HTR-8/SVneo (cell line): ENCODE results near the gene CMYA5.

Experiments used
- DNase-seq: peaks from one replicate; pipeline ENCODE4 v3.0.0; 2011; ENCODE audit warnings: low spot score, mixed read lengths; ENCODE audit not compliant: insufficient read length
- FAIRE-seq: peaks from 2 replicates; lab custom pipeline; 2011; peaks lifted over from hg19 to GRCh38; lab: Jason Lieb, UNC

CMYA5 gene

GRCh38 chr5:79827159-79827629 lies 137.6 kb downstream of the CMYA5 start:
- no peak for FAIRE-seq
- no peak for DNase-seq

- no peak for FAIRE-seq
- no peak for DNase-seq
Observed at GRCh38 chr5:79829260-79829659, 139.6 kb downstream of the CMYA5 start.

- DNase-seq (no peak), FAIRE-seq (no peak)
Observed at GRCh38 chr5:79831381-79832309, 142.0 kb downstream of the CMYA5 start.

- DNase-seq, result no peak
- no peak for FAIRE-seq
Observed at GRCh38 chr5:79832911-79833310, 143.3 kb downstream of the CMYA5 start.

GRCh38 chr5:79834098-79834753 lies 144.6 kb downstream of the CMYA5 start:
- no peak for FAIRE-seq

GRCh38 chr5:79834754-79835714 lies 145.4 kb downstream of the CMYA5 start:
- DNase-seq (no peak), FAIRE-seq (no peak)

More at GRCh38 chr5:79834098-79834753, 144.6 kb downstream of the CMYA5 start:
- no peak for DNase-seq

- no peak for FAIRE-seq
Observed at GRCh38 chr5:79837761-79838551, 148.3 kb downstream of the CMYA5 start.

GRCh38 chr5:79840084-79840990 lies 150.7 kb downstream of the CMYA5 start:
- no peak for DNase-seq
- no peak for FAIRE-seq

More at GRCh38 chr5:79837761-79838551, 148.3 kb downstream of the CMYA5 start:
- DNase-seq, result no peak

- no peak for FAIRE-seq
- DNase-seq, result no peak
Observed at GRCh38 chr5:79841172-79841571, 151.5 kb downstream of the CMYA5 start.

GRCh38 chr5:79842006-79842881 lies 152.6 kb downstream of the CMYA5 start:
- no peak for DNase-seq
- FAIRE-seq, result no peak

GRCh38 chr5:79842991-79843390 lies 153.4 kb downstream of the CMYA5 start:
- no peak for FAIRE-seq
- DNase-seq, result no peak

GRCh38 chr5:79843450-79844388 lies 154.1 kb downstream of the CMYA5 start:
- FAIRE-seq, result no peak

GRCh38 chr5:79844571-79844970 lies 154.9 kb downstream of the CMYA5 start:
- FAIRE-seq (no peak), DNase-seq (no peak)

More at GRCh38 chr5:79843450-79844388, 154.1 kb downstream of the CMYA5 start:
- DNase-seq, result no peak

- DNase-seq (no peak), FAIRE-seq (no peak)
Observed at GRCh38 chr5:79845448-79846197, 156.0 kb downstream of the CMYA5 start.

- no peak for DNase-seq
- no peak for FAIRE-seq
Observed at GRCh38 chr5:79846198-79846521, 156.5 kb downstream of the CMYA5 start.

GRCh38 chr5:79847561-79847960 lies 157.9 kb downstream of the CMYA5 start:
- DNase-seq, result no peak
- no peak for FAIRE-seq
